Measurements from ENCODE around the gene ZBTB7C.
"Not testable (repeated sequence)": the region's sequence is repeated elsewhere in the genome, so short reads cannot be mapped to it uniquely, and the experiment has no call there.

Gene ZBTB7C

GRCh38 chr18:48408727-48409590 is at the start of gene ZBTB7C:
TSS of gene ZBTB7C (minus strand) at chr18:48409383.
- DNase-seq (ENCODE audit: low read depth in 3 of 3) = peak in 1 of 3 experiments; percentile 14

- DNase-seq (ENCODE audit: low read depth in 3 of 3) = no peak
Measured at GRCh38 chr18:48456838-48457237, 47.7 kb upstream of the ZBTB7C start.

- peak; percentile 14 to 23 (median 15) for DNase-seq (ENCODE audit: low read depth in 3 of 3)
Measured at GRCh38 chr18:48455555-48456478, 46.6 kb upstream of the ZBTB7C start.

- no peak for DNase-seq (ENCODE audit: low read depth in 3 of 3)
Measured at GRCh38 chr18:48454261-48454757, 45.1 kb upstream of the ZBTB7C start.

DNA sequence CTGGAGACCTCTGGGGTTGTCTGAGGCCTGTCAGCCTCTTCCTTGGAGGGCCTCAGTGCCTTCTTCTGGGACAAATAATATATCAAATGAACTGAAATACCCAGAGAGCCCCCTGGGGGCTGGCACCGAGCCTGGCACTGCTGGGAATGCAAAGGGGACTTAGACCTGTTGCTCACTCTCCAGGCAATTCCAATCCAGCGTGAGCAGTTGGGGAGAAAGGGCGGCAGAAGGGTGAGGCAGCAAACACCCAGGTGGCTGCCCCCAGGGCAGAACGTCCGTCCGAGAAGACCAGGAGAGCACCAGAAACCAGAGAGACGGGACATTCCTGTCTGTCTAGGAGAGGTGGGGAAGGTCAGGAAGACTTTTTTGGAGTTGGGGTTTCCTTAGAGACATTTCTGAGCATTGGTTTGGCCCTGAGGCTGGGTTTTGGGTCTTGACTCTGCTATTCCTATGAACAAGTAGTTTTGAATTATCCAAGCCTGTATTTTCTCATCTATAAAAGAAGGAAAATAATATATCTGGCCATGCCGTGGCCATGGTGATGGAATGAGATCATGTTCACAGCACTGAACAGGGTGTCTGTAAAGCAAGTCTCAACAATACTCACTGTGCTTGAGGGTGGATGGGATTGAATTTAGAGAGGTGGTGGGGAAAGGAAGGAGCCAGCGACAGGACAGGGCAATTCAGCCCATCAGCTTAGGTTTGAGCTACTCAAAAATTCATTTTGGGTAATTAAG is 44.3 kb upstream of the ZBTB7C start:
- DNase-seq (ENCODE audit: low read depth in 3 of 3) = no peak

DNA sequence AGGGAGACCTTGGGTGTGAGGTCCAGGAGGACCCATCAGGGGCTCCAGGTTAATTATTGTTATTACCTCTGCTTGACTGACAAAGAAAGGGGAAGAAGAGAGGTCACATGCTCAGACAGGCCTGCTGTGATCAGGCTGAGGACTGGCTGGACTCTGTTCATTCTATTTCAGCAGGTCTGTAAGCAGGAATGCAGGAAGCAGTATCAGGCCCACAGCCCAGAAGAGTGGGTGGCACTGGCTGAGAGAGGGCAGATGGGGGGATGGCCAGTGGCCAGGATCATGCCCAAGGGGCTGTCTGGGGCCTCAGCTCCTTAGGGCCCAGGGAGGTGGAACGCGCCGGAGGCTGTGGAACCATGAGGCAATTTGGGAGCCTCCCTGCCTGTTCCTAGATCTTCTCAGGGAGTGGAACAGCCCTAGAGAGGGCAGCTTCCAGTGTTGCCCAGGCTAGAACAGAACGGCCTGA is 43.7 kb upstream of the ZBTB7C start:
- DNase-seq (ENCODE audit: low read depth in 3 of 3) = no peak

GRCh38 chr18:48450685-48451084 is 41.5 kb upstream of the ZBTB7C start:
- no peak for DNase-seq (ENCODE audit: low read depth in 3 of 3)

DNA sequence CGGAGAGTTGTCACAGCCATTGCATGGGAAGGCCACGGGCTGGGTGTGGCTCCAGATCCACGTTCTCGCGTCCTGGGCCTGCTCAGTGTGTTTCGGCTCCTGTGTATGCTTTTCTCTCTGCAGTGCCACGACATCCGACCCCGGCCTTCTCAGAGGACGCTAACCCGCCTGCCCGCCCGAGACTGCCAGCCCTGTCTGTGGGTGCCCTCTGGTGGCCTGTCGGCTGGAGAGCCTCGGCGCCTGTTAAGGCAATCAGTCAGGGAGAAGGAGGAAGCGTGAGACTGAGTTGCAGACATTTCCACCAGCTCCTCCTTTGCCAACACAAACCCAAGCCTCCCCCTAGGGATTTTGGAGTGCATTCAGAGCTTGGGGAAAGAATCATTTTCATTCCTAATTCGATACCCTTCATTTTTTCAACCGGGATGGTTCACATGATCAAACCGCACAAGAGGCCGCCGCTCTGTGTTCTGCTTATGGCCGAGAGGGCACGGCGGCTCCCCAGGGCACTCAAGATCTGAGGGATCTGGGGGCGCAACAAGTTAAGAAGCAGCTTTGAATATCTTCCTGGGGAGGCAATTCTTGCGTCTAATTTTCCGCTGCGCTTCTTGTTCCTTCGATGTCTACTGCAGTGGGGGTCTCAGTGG is 37.5 kb upstream of the ZBTB7C start:
- peak; percentile 33 to 71 (median 43) for DNase-seq (ENCODE audit: low read depth in 3 of 3)

GRCh38 chr18:48445540-48445939 is 36.4 kb upstream of the ZBTB7C start:
- DNase-seq (ENCODE audit: low read depth in 3 of 3) = peak; percentile 46 to 75 (median 62)

- DNase-seq (ENCODE audit: low read depth in 3 of 3) = no peak
Measured at GRCh38 chr18:48442761-48443160, 33.6 kb upstream of the ZBTB7C start.

DNA sequence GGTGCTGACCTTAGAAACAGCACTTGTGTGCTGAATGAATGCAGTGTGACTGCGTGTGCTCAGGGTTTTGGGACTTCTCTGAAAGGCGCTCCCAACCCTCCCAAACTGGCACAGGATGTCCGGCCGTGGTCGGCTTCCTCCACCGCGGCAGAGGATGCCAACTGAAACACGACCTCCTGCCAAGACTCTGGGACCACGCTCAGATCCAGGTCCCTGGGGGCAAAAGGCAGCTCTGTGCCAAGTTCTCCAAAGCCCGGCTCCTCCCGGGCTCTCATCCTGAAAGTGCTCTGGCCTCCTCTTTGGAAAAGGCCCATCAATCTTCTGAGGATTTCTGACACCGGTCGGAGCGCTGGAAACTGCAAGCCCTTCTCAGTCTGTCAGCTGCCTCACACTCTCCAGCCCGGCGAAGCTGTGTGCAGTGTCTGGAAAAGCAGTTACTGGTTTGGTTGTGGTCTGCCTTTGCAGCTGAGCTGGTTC is 32.3 kb upstream of the ZBTB7C start:
- DNase-seq (ENCODE audit: low read depth in 3 of 3) = no peak

- no peak for DNase-seq (ENCODE audit: low read depth in 3 of 3)
Measured at GRCh38 chr18:48440924-48441323, 31.7 kb upstream of the ZBTB7C start.

- DNase-seq (ENCODE audit: low read depth in 3 of 3) = no peak
Measured at GRCh38 chr18:48436907-48437306, 27.7 kb upstream of the ZBTB7C start.

DNA sequence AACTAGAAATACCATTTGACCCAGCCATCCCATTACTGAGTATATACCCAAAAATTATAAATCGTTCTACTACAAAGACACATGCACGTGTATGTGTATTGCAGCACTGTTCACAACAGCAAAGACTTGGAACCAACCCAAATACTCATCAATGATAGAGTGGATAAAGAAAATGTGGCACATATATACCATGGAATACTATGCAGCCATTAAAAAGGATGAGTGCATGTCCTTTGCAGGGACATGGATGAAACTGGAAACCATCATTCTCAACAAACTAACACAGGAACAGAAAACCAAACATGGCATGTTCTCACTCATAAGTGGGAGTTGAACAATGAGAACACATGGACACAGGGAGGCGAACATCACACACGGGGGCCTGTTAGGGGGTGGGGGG is 25.2 kb upstream of the ZBTB7C start:
- DNase-seq (ENCODE audit: low read depth in 3 of 3) = not testable (repeated sequence)

GRCh38 chr18:48433541-48433940 is 24.4 kb upstream of the ZBTB7C start:
- DNase-seq (ENCODE audit: low read depth in 3 of 3) = no peak

GRCh38 chr18:48430150-48430549 is 21.0 kb upstream of the ZBTB7C start:
- no peak for DNase-seq (ENCODE audit: low read depth in 3 of 3)

DNA sequence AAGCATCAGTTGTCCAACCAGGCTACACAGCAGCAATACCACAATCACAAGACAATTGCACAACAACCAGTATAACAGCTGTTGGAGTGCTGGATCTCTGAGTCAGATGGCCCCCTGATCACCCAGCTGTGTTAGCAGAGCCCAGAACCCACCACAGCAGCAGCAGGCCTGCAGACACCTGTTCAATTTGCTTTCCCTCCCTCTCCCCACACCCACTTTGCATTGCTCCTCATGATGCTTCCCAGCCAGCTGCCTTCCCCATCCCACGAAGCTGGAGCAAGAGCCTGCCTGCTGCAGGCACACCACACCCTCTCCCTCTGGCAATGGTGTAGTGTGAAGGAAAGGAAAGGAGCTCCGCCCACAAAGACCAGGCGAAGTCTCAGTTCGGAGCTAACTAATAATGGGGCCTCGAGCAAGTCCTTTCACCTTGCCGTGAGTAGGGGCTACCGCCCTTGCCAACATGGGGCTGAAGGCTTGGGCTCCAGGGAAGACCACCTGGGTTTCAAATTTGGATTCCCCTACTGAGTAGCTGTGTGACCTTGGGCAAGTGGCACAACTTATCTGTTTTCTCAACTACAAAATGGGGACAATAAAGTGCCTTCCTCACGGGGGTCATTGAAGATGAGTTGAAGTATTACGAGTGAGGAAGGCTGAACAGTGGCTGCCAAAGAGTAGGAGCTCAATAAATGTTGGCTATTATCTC is 19.4 kb upstream of the ZBTB7C start:
- no peak for DNase-seq (ENCODE audit: low read depth in 3 of 3)

DNA sequence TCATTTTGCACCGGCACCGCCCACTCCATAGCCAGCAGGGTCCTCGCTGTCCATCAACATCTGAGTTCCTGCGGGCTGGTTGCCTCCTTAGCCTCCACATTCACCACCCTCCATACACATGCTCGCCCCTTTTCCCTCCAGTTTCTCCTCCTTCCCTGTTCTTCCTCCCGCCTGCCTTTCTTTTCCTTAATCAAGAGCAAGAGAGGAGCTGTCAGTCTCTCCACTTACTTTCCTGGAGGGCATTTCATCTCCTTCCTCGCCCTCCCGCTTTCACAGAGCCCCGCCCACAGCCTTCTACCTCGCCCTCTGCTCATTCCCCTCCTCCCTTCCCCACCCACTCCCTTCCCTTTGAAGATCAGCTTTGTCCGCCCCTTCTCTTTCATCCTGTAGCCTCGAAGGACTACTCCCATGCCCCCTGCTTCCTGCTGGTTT is 13.8 kb upstream of the ZBTB7C start:
- DNase-seq (ENCODE audit: low read depth in 3 of 3) = no peak

DNA sequence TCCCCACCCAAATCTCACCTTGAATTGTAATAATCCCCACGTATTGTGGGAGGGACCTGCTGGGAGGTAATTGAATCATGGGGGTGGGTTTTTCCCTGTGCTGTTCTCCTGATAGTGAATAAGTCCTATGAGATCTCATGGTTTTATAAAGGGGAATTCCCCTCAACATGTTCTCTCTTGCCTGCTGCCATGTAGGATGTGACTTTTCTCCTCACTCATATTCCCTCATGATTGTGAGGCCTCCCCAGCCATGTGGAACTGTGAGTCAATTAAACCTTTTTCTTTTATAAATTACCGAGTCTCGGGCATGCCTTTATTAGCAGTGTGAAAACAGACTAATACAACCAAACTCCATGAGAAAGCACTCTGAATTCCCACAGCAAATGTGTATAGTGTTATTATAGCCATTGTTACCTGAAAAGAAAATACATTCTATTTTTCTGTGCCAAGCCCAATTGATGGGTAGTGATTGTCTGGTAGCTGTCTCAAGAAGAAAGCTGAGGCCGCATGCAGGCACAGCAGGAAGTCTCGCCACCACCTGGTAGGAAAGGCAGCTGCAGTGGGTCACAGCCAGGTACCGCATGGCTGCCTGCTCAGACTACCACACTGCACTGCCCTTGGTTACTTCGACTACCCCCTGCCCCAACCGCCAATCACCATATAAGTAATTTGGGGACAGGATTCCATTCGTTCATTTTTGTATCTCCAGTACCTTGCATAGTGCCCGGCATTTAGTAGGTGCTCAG is 10.3 kb upstream of the ZBTB7C start:
- no peak for DNase-seq (ENCODE audit: low read depth in 3 of 3)

Data from stimulated activated CD4-positive, alpha-beta T cell treated with anti-CD3 and anti-CD28 coated beads, TNF-alpha, amount 100 ng/mL, for 24 hours (primary cell).